HL-60/S4 treated with phorbol 12-myristate 13-acetate at 8.2 ng/mL for 4 days and 3 days (cell line): Measurements from ENCODE around the gene ZNF208.
"Not testable (repeated sequence)": the region's sequence is repeated elsewhere in the genome, so short reads cannot be mapped to it uniquely, and the experiment has no call there.

Experiments
- in situ Hi-C: fragments of 300-500 bp; cut with MboI; formaldehyde crosslinking; loops from 2 replicates; pipeline ENCODE4 v1.15.0; 2022; ENCODE audit warnings: low sequenced_read_pairs

Gene ZNF208

GRCh38 chr19:21885516-21885915 lies 125.2 kb downstream of the ZNF208 start:
- in situ Hi-C loops: not testable (repeated sequence)

GRCh38 chr19:21884786-21885185 lies 126.0 kb downstream of the ZNF208 start:
- in situ Hi-C loops: not testable (repeated sequence)

- in situ Hi-C loops: no loop called here
Observed at GRCh38 chr19:21883516-21883915, 127.2 kb downstream of the ZNF208 start.
